Smooth muscle cell (in vitro differentiated cells): ENCODE data around the gene SPRY1. TPM values are rescaled to one million over a fixed set of nuclear protein-coding genes. Genes with fewer than 3 reads are reported as not detected.

ENCODE experiments used
- DNase-seq: peaks from one replicate; lab custom pipeline; 2025; ENCODE audit not compliant: unreplicated experiment; lab: John Stamatoyannopoulos, UW
- H2AFZ ChIP-seq: fragments of 200-600 bp; sonication (generic); 2 replicates; pipeline ENCODE4 v1.6.0; 2016; ENCODE audit warnings: antibody characterized with exemption, low read depth, mild to moderate bottlenecking
- H3F3A ChIP-seq: fragments of 200-600 bp; sonication (generic); 2 replicates; pipeline ENCODE4 v1.6.0; 2017; ENCODE audit warnings: antibody characterized with exemption, low read depth
- H3K27ac ChIP-seq: fragments of 200-600 bp; sonication (generic); 2 replicates; pipeline ENCODE4 v1.5.1; 2016; ENCODE audit warnings: low read depth, mild to moderate bottlenecking
- H3K27me3 ChIP-seq: fragments of 200-600 bp; sonication (generic); 2 replicates; pipeline ENCODE4 v1.6.1; 2016; ENCODE audit warnings: low read depth, mild to moderate bottlenecking
- H3K36me3 ChIP-seq: fragments of 200-600 bp; sonication (generic); 2 replicates; pipeline ENCODE4 v1.5.1; 2016; ENCODE audit warnings: low read depth
- H3K4me1 ChIP-seq: fragments of 200-600 bp; sonication (generic); 2 replicates; pipeline ENCODE4 v1.5.1; 2016; ENCODE audit warnings: low read depth
- H3K4me2 ChIP-seq: fragments of 200-600 bp; sonication (generic); 2 replicates; pipeline ENCODE4 v1.6.0; 2016; ENCODE audit warnings: mild to moderate bottlenecking
- H3K4me3 ChIP-seq: fragments of 200-600 bp; sonication (generic); 2 replicates; pipeline ENCODE4 v1.5.1; 2016; ENCODE audit warnings: mild to moderate bottlenecking
- H3K79me2 ChIP-seq: fragments of 200-600 bp; sonication (generic); 2 replicates; pipeline ENCODE4 v1.6.0; 2016; ENCODE audit warnings: low read depth, mild to moderate bottlenecking
- H3K9ac ChIP-seq: fragments of 200-600 bp; sonication (generic); 2 replicates; pipeline ENCODE4 v1.6.0; 2016; ENCODE audit warnings: low read depth
- H3K9me3 ChIP-seq: fragments of 200-600 bp; sonication (generic); replicated peaks from 2 replicates; pipeline ENCODE4 v1.5.1; 2016; ENCODE audit warnings: low read depth
- H4K20me1 ChIP-seq: fragments of 200-600 bp; sonication (generic); 2 replicates; pipeline ENCODE4 v1.6.0; 2016; ENCODE audit warnings: low read depth
- WGBS: methylation state at CpG from one replicate; pipeline ENCODE4 v1.1.7; 2016; ENCODE audit warnings: low lambda C conversion rate; 5-methylcytosine and 5-hydroxymethylcytosine counted together
- polyA plus RNA-seq: library from polyadenylated mRNA; unstranded; fragments of >200 nt; fragmentation: Nextera tagmentation; extraction: Ambion mirVana; gene quantifications from 2 replicates; pipeline ENCODE4 v1.2.1, GENCODE V29; 2016
- total RNA-seq: library from RNA; depleted of rRNA; stranded (reverse); fragments of >200 nt; gene quantifications from 2 replicates; pipeline ENCODE4 v1.2.3, GENCODE V29; 2014
- TF ChIP-seq, protein P1 (sequence below): fragments of 200-600 bp; sonication (generic); IDR thresholded peaks from 2 replicates; pipeline ENCODE4 v1.5.1; 2017; ENCODE audit warnings: borderline replicate concordance, mild to moderate bottlenecking, antibody characterized with exemption; ENCODE audit not compliant: insufficient read depth, poor library complexity, severe bottlenecking

Gene SPRY1
- total and polyA plus RNA-seq, 2 experiments from 2014 or later = 17.8 to 26.4 TPM

DNA sequence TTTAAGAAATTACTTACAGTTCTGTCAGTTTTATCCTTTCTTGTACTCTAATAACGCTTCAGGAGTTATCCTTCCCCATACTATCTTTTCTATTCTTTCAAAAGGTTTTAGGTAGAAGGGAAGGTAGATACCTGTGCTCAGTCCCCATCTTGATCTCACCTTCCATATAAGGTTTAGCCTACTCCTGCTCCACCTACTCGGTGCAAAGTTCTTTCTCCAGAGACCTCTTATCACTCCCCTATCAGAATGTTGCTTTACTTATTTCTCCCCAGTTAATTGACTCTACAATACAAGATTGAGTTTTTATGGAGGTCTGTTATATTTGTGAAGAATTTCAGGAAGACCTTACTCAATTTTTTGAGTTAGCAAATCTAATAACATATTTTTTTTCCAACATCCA is 33.9 kb downstream of the SPRY1 start:
- no peaks in the 10 kb centered on the region for H3K4me1 ChIP-seq
- TF ChIP-seq, protein P1, sequence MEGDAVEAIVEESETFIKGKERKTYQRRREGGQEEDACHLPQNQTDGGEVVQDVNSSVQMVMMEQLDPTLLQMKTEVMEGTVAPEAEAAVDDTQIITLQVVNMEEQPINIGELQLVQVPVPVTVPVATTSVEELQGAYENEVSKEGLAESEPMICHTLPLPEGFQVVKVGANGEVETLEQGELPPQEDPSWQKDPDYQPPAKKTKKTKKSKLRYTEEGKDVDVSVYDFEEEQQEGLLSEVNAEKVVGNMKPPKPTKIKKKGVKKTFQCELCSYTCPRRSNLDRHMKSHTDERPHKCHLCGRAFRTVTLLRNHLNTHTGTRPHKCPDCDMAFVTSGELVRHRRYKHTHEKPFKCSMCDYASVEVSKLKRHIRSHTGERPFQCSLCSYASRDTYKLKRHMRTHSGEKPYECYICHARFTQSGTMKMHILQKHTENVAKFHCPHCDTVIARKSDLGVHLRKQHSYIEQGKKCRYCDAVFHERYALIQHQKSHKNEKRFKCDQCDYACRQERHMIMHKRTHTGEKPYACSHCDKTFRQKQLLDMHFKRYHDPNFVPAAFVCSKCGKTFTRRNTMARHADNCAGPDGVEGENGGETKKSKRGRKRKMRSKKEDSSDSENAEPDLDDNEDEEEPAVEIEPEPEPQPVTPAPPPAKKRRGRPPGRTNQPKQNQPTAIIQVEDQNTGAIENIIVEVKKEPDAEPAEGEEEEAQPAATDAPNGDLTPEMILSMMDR = no peak
- no peak overlapping the region for H3K9ac ChIP-seq
- H3K79me2 ChIP-seq = no peaks in the 10 kb centered on the region
- no peaks in the 10 kb centered on the region for H3F3A ChIP-seq
- no peaks in the 10 kb centered on the region for H4K20me1 ChIP-seq
- H2AFZ ChIP-seq = no peak overlapping the region
- 94% methylated on average over 2 of the region's 2 CpGs for WGBS
- no peaks in the 10 kb centered on the region for H3K36me3 ChIP-seq
- no peak for DNase-seq
- no peak overlapping the region for H3K4me3 ChIP-seq
- H3K4me2 ChIP-seq = no peak overlapping the region
- H3K27me3 ChIP-seq = no peaks in the 10 kb centered on the region
- no peak overlapping the region for H3K27ac ChIP-seq
- H3K9me3 ChIP-seq = no peaks in the 10 kb centered on the region

DNA sequence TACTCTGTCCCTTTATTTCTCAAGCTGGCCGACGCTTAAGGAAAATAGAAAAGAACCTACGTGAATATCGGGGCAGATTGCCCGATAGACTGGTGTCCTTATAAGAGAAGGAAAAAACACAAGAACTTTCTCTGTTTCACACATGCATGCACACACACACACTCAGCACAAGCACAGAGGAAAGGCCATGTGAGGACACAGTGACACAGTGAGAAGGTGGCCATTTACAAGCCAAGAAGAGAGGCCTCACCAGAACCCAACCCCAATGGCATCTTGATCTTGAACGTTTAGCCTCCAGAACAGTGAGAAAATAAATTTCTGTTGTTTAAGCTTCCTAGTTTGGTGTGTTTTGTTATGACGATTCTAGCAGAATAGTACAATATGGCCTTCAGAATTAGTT is 37.0 kb downstream of the SPRY1 start:
- H3K79me2 ChIP-seq = no peaks in the 10 kb centered on the region
- H3K36me3 ChIP-seq = no peaks in the 10 kb centered on the region
- no peak overlapping the region for H3K9ac ChIP-seq
- no peaks in the 10 kb centered on the region for H3K9me3 ChIP-seq
- no peaks in the 10 kb centered on the region for H3K4me1 ChIP-seq
- H3K4me3 ChIP-seq = no peak overlapping the region
- H3F3A ChIP-seq = no peaks in the 10 kb centered on the region
- H4K20me1 ChIP-seq = no peaks in the 10 kb centered on the region
- no peak overlapping the region for H3K4me2 ChIP-seq
- TF ChIP-seq, protein P1 = no peak
- H2AFZ ChIP-seq = no peak overlapping the region
- WGBS = 94% methylated on average over 7 of the region's 7 CpGs
- DNase-seq = no peak
- no peak overlapping the region for H3K27ac ChIP-seq
- H3K27me3 ChIP-seq = no peaks in the 10 kb centered on the region

DNA sequence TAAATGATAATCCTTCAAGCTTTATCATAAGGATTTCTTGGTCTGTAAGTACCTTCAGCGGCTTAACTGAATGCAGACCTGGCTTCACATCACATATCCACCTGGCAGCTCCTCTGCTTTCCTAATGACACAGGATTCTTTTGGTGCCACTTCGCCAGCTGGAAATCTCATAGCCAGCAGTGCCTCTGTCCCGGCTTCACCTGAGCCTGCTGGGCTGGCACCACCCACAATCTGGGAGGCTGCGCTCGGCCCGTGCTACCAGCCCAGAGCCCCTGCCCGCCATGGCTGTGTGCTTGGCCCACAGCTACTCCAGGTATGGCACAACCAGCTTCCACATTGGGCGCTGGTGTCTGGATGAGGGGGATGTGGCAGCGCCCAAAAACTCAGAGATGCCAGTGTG is 37.4 kb downstream of the SPRY1 start:
- WGBS = 92% methylated on average over 9 of the region's 9 CpGs
- TF ChIP-seq, protein P1 = no peak
- DNase-seq = no peak
- Histone ChIP-seq H3K27me3 (no peaks in the 10 kb centered on the region), H3K79me2 (no peaks in the 10 kb centered on the region), H3K4me3 (no peak overlapping the region), H3K36me3 (no peaks in the 10 kb centered on the region), H3K9ac (no peak overlapping the region), H3F3A (no peaks in the 10 kb centered on the region), H3K4me1 (no peaks in the 10 kb centered on the region), H4K20me1 (no peaks in the 10 kb centered on the region), H3K4me2 (no peak overlapping the region), H2AFZ (no peak overlapping the region), H3K27ac (no peak overlapping the region), H3K9me3 (no peaks in the 10 kb centered on the region)

DNA sequence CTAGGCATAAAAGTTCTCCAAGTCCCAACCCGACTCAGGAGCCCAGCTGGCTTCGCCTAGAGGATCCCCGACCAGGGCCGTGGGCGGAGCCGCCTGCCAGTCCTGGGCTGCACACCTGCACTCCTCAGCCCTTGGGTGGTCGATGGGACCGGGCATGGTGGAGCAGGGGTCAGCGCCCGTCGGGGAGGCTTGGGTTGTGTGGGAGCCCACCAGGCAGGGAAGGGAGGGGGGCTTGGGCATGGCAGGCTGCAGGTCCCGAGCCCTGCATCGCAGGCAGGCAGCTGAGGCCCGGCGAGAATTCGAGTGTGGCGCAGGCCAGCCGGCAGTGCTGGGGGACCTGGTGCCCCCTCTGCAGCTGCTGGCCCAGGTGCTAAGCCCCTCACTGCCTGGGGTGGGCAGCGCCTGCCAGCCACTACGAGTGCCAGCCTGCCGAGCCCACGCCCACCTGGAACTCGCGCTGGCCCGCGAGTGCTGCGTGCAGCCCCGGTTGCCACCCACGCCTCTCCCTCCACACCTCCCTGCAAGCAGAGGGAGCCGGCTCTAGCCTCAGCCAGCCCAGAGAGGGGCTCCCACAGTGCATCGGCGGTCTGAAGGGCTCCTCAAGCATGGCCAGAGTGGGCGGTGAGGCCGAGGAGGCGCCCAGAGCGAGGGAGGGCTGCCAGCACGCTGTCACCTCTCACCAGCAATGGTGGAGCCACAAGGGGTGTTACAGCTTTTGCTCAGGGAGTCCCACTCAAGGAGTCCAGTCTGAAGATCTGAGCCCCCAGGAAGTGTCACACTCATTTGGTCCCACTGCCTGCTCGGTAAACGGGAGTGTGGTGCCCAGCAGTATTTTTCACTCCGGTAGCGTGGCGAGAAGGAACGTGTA is 38.9 kb downstream of the SPRY1 start:
- WGBS = 96% methylated on average over 43 of the region's 43 CpGs
- Histone ChIP-seq H3K9ac (no peak overlapping the region), H3K27ac (no peak overlapping the region), H2AFZ (no peak overlapping the region), H3K4me3 (no peak overlapping the region), H3K36me3 (no peaks in the 10 kb centered on the region), H3F3A (no peaks in the 10 kb centered on the region), H3K9me3 (no peaks in the 10 kb centered on the region), H3K79me2 (no peaks in the 10 kb centered on the region), H4K20me1 (no peaks in the 10 kb centered on the region), H3K27me3 (no peaks in the 10 kb centered on the region), H3K4me2 (no peak overlapping the region), H3K4me1 (no peaks in the 10 kb centered on the region)
- TF ChIP-seq, protein P1 = no peak
- no peak for DNase-seq
